ENCODE results near the gene IGF2BP2.
"Not testable (repeated sequence)": the region's sequence is repeated elsewhere in the genome, so short reads cannot be mapped to it uniquely, and the experiment has no call there.

IGF2BP2 gene

GRCh38 chr3:185639632-185640206 is 185.1 kb downstream of the IGF2BP2 start:
- Histone ChIP-seq H3K9me3 (ENCODE audit: low read length) (no peaks in the 10 kb centered on the region), H3K4me1 (ENCODE audit: insufficient read depth, low read length) (no peaks in the 10 kb centered on the region), H3K9ac (ENCODE audit: low read length) (no peak overlapping the region), H3K36me3 (ENCODE audit: insufficient read depth, low read length) (no peaks in the 10 kb centered on the region), H3K27me3 (ENCODE audit: control insufficient read depth in 1 of 2, insufficient read depth in 2 of 2, low read length in 2 of 2) (no peaks in the 10 kb centered on the region), H3K27ac (ENCODE audit: low read depth, low read length) (no peak overlapping the region), H3K4me3 (ENCODE audit: low read depth in 1 of 2, low read length in 2 of 2) (no peak overlapping the region)

DNA sequence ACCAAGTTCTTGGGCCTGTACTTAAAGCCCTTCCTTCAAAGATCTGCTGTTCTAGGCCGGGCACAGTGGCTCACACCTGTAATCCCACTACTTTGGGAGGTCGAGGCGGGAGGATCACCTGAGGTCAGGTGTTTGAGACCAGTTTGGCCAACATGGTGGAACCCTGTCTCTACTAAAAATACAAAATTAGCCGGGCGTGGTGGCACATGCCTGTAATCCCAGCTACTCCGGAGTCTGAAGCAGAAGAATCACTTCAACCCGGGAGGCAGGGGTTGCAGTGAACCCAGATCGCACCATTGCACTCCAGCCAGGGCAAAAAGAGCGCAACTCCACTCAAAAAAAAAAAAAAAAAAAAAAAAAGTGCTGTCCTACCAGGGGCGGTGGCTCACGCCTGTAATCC is 186.2 kb downstream of the IGF2BP2 start:
- not testable (repeated sequence) for H3K9ac ChIP-seq (ENCODE audit: low read length); H3K27ac ChIP-seq (ENCODE audit: low read depth, low read length); H3K36me3 ChIP-seq (ENCODE audit: insufficient read depth, low read length); H3K4me3 ChIP-seq (ENCODE audit: low read depth in 1 of 2, low read length in 2 of 2); H3K27me3 ChIP-seq (ENCODE audit: control insufficient read depth in 1 of 2, insufficient read depth in 2 of 2, low read length in 2 of 2); H3K9me3 ChIP-seq (ENCODE audit: low read length); H3K4me1 ChIP-seq (ENCODE audit: insufficient read depth, low read length)

GRCh38 chr3:185637388-185637787 is 187.5 kb downstream of the IGF2BP2 start:
- Histone ChIP-seq H3K4me3 (ENCODE audit: low read depth in 1 of 2, low read length in 2 of 2) (no peak overlapping the region), H3K27ac (ENCODE audit: low read depth, low read length) (no peak overlapping the region), H3K27me3 (ENCODE audit: control insufficient read depth in 1 of 2, insufficient read depth in 2 of 2, low read length in 2 of 2) (no peaks in the 10 kb centered on the region), H3K4me1 (ENCODE audit: insufficient read depth, low read length) (no peaks in the 10 kb centered on the region), H3K9ac (ENCODE audit: low read length) (no peak overlapping the region), H3K9me3 (ENCODE audit: low read length) (no peaks in the 10 kb centered on the region), H3K36me3 (ENCODE audit: insufficient read depth, low read length) (no peaks in the 10 kb centered on the region)

- Histone ChIP-seq H3K27ac (ENCODE audit: low read depth, low read length) (no peak overlapping the region), H3K36me3 (ENCODE audit: insufficient read depth, low read length) (peaks cover 20% of the 10 kb centered on the region), H3K27me3 (ENCODE audit: control insufficient read depth in 1 of 2, insufficient read depth in 2 of 2, low read length in 2 of 2) (no peaks in the 10 kb centered on the region), H3K9ac (ENCODE audit: low read length) (no peak overlapping the region), H3K9me3 (ENCODE audit: low read length) (no peaks in the 10 kb centered on the region), H3K4me3 (ENCODE audit: low read depth in 1 of 2, low read length in 2 of 2) (no peak overlapping the region), H3K4me1 (ENCODE audit: insufficient read depth, low read length) (peaks cover 11% of the 10 kb centered on the region)
Observed at GRCh38 chr3:185632996-185633395, 191.8 kb downstream of the IGF2BP2 start.

- Histone ChIP-seq H3K4me1 (ENCODE audit: insufficient read depth, low read length) (peaks cover 11% of the 10 kb centered on the region), H3K27ac (ENCODE audit: low read depth, low read length) (no peak overlapping the region), H3K27me3 (ENCODE audit: control insufficient read depth in 1 of 2, insufficient read depth in 2 of 2, low read length in 2 of 2) (no peaks in the 10 kb centered on the region), H3K36me3 (ENCODE audit: insufficient read depth, low read length) (peaks cover 24% of the 10 kb centered on the region), H3K4me3 (ENCODE audit: low read depth in 1 of 2, low read length in 2 of 2) (no peak overlapping the region), H3K9ac (ENCODE audit: low read length) (no peak overlapping the region), H3K9me3 (ENCODE audit: low read length) (no peaks in the 10 kb centered on the region)
Observed at GRCh38 chr3:185631508-185632206, 193.2 kb downstream of the IGF2BP2 start.

DNA sequence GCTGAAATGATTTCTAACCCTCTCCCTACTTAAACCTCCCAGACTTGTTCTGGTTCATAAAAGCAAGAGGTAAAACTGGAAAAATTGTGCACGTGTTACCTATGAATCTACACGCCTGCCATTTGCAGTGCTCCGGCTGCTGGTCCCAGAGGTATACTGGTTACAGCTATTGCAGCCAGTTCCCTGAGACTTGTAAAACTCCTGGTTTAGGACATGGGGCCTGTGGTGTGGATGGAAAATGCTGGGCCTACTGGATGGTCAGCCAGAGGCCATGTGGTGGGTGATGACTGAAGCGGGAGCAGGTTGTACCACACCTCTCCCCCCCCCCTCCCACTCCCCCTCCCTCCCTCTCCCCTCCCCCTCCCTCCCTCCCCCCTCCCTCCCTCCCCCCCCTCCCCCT is 193.7 kb downstream of the IGF2BP2 start:
- Histone ChIP-seq H3K4me3 (ENCODE audit: low read depth in 1 of 2, low read length in 2 of 2) (no peak overlapping the region), H3K27ac (ENCODE audit: low read depth, low read length) (no peak overlapping the region), H3K36me3 (ENCODE audit: insufficient read depth, low read length) (peaks cover 28% of the 10 kb centered on the region)

GRCh38 chr3:185630182-185630622 is 194.6 kb downstream of the IGF2BP2 start:
- Histone ChIP-seq H3K4me1 (ENCODE audit: insufficient read depth, low read length) (peaks cover 11% of the 10 kb centered on the region), H3K27me3 (ENCODE audit: control insufficient read depth in 1 of 2, insufficient read depth in 2 of 2, low read length in 2 of 2) (no peaks in the 10 kb centered on the region), H3K9me3 (ENCODE audit: low read length) (no peaks in the 10 kb centered on the region), H3K27ac (ENCODE audit: low read depth, low read length) (no peak overlapping the region), H3K4me3 (ENCODE audit: low read depth in 1 of 2, low read length in 2 of 2) (no peak overlapping the region), H3K36me3 (ENCODE audit: insufficient read depth, low read length) (peaks cover 37% of the 10 kb centered on the region), H3K9ac (ENCODE audit: low read length) (no peak overlapping the region)

More for the DNA sequence above, 193.7 kb downstream of the IGF2BP2 start:
- H3K9me3 ChIP-seq (ENCODE audit: low read length), result no peaks in the 10 kb centered on the region
- H3K4me1 ChIP-seq (ENCODE audit: insufficient read depth, low read length), result peaks cover 11% of the 10 kb centered on the region
- H3K9ac ChIP-seq (ENCODE audit: low read length), result no peak overlapping the region
- no peaks in the 10 kb centered on the region for H3K27me3 ChIP-seq (ENCODE audit: control insufficient read depth in 1 of 2, insufficient read depth in 2 of 2, low read length in 2 of 2)

GRCh38 chr3:185629554-185630181 is 195.2 kb downstream of the IGF2BP2 start:
- no peaks in the 10 kb centered on the region for H3K9me3 ChIP-seq (ENCODE audit: low read length)
- no peak overlapping the region for H3K4me3 ChIP-seq (ENCODE audit: low read depth in 1 of 2, low read length in 2 of 2)
- H3K27me3 ChIP-seq (ENCODE audit: control insufficient read depth in 1 of 2, insufficient read depth in 2 of 2, low read length in 2 of 2), result no peaks in the 10 kb centered on the region
- no peak overlapping the region for H3K9ac ChIP-seq (ENCODE audit: low read length)
- peaks cover 11% of the 10 kb centered on the region for H3K4me1 ChIP-seq (ENCODE audit: insufficient read depth, low read length)
- H3K36me3 ChIP-seq (ENCODE audit: insufficient read depth, low read length), result peaks cover 37% of the 10 kb centered on the region
- H3K27ac ChIP-seq (ENCODE audit: low read depth, low read length), result no peak overlapping the region

GRCh38 chr3:185625784-185626183 is 199.1 kb downstream of the IGF2BP2 start:
- no peak overlapping the region for H3K4me3 ChIP-seq (ENCODE audit: low read depth in 1 of 2, low read length in 2 of 2)
- peaks cover 11% of the 10 kb centered on the region for H3K4me1 ChIP-seq (ENCODE audit: insufficient read depth, low read length)
- no peak overlapping the region for H3K9ac ChIP-seq (ENCODE audit: low read length)
- H3K9me3 ChIP-seq (ENCODE audit: low read length), result no peaks in the 10 kb centered on the region
- peaks cover 45% of the 10 kb centered on the region for H3K36me3 ChIP-seq (ENCODE audit: insufficient read depth, low read length)
- H3K27me3 ChIP-seq (ENCODE audit: control insufficient read depth in 1 of 2, insufficient read depth in 2 of 2, low read length in 2 of 2), result no peaks in the 10 kb centered on the region
- H3K27ac ChIP-seq (ENCODE audit: low read depth, low read length), result no peak overlapping the region

GRCh38 chr3:185623939-185624665 is 200.7 kb downstream of the IGF2BP2 start:
- H3K36me3 ChIP-seq (ENCODE audit: insufficient read depth, low read length), result peaks cover 37% of the 10 kb centered on the region
- no peak overlapping the region for H3K4me3 ChIP-seq (ENCODE audit: low read depth in 1 of 2, low read length in 2 of 2)
- no peaks in the 10 kb centered on the region for H3K9me3 ChIP-seq (ENCODE audit: low read length)
- H3K27ac ChIP-seq (ENCODE audit: low read depth, low read length), result no peak overlapping the region
- no peak overlapping the region for H3K9ac ChIP-seq (ENCODE audit: low read length)
- no peaks in the 10 kb centered on the region for H3K4me1 ChIP-seq (ENCODE audit: insufficient read depth, low read length)
- H3K27me3 ChIP-seq (ENCODE audit: control insufficient read depth in 1 of 2, insufficient read depth in 2 of 2, low read length in 2 of 2), result no peaks in the 10 kb centered on the region

DNA sequence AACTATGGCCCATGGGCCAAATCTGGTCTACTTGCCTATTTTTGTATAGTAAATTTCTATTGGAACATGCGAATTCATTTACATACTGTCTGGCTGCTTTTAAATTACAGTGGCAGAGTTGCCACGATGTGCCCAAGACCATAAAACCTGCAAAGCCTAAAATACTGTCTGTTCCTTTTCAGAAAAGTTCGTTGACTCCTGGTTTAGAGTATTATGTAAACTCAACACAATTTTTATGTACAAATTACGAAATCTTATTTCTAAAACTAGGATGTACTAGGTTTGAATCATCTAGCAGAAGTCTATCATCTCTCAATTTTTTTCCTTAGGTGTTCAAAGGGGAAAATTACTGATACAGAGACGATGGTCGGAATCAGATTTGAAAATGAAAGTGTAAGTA is 211.8 kb downstream of the IGF2BP2 start:
- Histone ChIP-seq H3K27ac (ENCODE audit: low read depth, low read length) (no peak overlapping the region), H3K9ac (ENCODE audit: low read length) (no peak overlapping the region), H3K27me3 (ENCODE audit: control insufficient read depth in 1 of 2, insufficient read depth in 2 of 2, low read length in 2 of 2) (no peaks in the 10 kb centered on the region), H3K9me3 (ENCODE audit: low read length) (no peaks in the 10 kb centered on the region), H3K4me1 (ENCODE audit: insufficient read depth, low read length) (no peaks in the 10 kb centered on the region), H3K36me3 (ENCODE audit: insufficient read depth, low read length) (peaks cover 50% of the 10 kb centered on the region), H3K4me3 (ENCODE audit: low read depth in 1 of 2, low read length in 2 of 2) (no peak overlapping the region)
